Measurements from ENCODE around the gene BCL10.

DNA sequence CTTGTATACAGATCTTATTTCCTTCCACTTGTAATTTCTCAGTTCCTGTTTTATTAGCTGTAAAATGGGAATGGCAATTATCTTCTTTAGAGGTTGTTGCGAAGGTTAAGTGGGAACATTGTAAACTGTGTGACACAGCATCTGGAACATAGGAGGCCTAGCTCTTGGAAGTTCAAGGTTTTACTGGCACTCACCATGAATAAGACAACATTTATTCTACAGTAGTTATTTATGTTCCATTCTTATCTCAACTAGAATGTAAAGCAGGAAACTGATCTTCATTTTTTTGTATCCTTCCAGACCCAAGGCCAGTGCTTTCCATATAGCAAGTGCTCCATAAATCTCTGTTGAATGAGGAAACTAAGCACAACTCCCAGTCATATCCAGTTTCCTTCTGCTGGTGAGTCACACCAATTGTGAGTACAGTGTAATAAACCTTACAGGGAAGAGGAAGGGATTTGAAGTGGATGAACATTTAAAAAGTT lies 1.4 kb downstream of the BCL10 start:
- TF ChIP-seq EZH2 (IDR thresholded peaks at IDR 0.05; ENCODE audit: low read length, unreplicated experiment) (no peak), EZH2phosphoT487 (IDR thresholded peaks at IDR 0.05; ENCODE audit: borderline replicate concordance, low read length) (no peak)
- TF ChIP-seq, protein P1, sequence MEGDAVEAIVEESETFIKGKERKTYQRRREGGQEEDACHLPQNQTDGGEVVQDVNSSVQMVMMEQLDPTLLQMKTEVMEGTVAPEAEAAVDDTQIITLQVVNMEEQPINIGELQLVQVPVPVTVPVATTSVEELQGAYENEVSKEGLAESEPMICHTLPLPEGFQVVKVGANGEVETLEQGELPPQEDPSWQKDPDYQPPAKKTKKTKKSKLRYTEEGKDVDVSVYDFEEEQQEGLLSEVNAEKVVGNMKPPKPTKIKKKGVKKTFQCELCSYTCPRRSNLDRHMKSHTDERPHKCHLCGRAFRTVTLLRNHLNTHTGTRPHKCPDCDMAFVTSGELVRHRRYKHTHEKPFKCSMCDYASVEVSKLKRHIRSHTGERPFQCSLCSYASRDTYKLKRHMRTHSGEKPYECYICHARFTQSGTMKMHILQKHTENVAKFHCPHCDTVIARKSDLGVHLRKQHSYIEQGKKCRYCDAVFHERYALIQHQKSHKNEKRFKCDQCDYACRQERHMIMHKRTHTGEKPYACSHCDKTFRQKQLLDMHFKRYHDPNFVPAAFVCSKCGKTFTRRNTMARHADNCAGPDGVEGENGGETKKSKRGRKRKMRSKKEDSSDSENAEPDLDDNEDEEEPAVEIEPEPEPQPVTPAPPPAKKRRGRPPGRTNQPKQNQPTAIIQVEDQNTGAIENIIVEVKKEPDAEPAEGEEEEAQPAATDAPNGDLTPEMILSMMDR (conservative IDR thresholded peaks at IDR 0.05; ENCODE audit: low read depth, low read length) = no peak
